Natural killer cell (primary cell): Measurements from ENCODE around the gene MORN1. TPM values are rescaled to one million over a fixed set of nuclear protein-coding genes. Genes with fewer than 3 reads are reported as not detected.

Source experiments
- ATAC-seq, 3 donors: fragments of 150-1000 bp in 2 of 3; fragments of 200-7000 bp in 1 of 3; cut with Tn5 transposase; 1 replicate in 1 of 3; 2 replicates in 2 of 3; pipeline ENCODE4 v1.10.0; 2021; ENCODE audit warnings: mild to moderate bottlenecking in 2 of 3, moderate library complexity in 2 of 3
- DNase-seq, 2 donors: peaks; one replicate each; pipeline versions ENCODE4 v3.0.0 to v3.0.0-alpha.2; 2013 to 2021; ENCODE audit warnings: mixed read lengths in 1 of 2
- H3K27ac ChIP-seq: one replicate; pipeline ENCODE4 v1.5.1; 2013; ENCODE audit warnings: mild to moderate bottlenecking, low read length
- H3K27me3 ChIP-seq: one replicate; pipeline ENCODE4 v1.6.1; 2013; ENCODE audit warnings: low read length; ENCODE audit not compliant: control insufficient read depth, insufficient read depth
- H3K36me3 ChIP-seq: one replicate; pipeline ENCODE4 v1.6.1; 2013; ENCODE audit warnings: low read length; ENCODE audit not compliant: control insufficient read depth, insufficient read depth
- H3K4me1 ChIP-seq: one replicate; pipeline ENCODE4 v1.6.1; 2013; ENCODE audit warnings: low read length; ENCODE audit not compliant: control insufficient read depth, insufficient read depth
- H3K4me3 ChIP-seq: one replicate; pipeline ENCODE4 v1.5.1; 2013; ENCODE audit warnings: low read length
- H3K9me3 ChIP-seq: one replicate; pipeline ENCODE4 v1.6.1; 2013; ENCODE audit warnings: low read length; ENCODE audit not compliant: control insufficient read depth, insufficient read depth
- H3K27ac Mint-ChIP-seq, 2 donors: one replicate each; pipeline ENCODE4 v1.8.0; 2022; ENCODE audit warnings: mild to moderate bottlenecking in 2 of 2, mixed read lengths in 2 of 2, moderate library complexity in 1 of 2
- H3K27me3 Mint-ChIP-seq, 2 donors: one replicate each; pipeline ENCODE4 v1.8.0; 2022; ENCODE audit warnings: low read depth in 2 of 2, mixed read lengths in 2 of 2
- H3K36me3 Mint-ChIP-seq: one replicate; pipeline ENCODE4 v1.8.0; 2022; ENCODE audit warnings: mixed read lengths
- H3K4me1 Mint-ChIP-seq, 2 donors: one replicate each; pipeline ENCODE4 v1.8.0; 2022; ENCODE audit warnings: mixed read lengths in 2 of 2
- H3K4me3 Mint-ChIP-seq: one replicate; pipeline ENCODE4 v1.8.0; 2022; ENCODE audit warnings: mild to moderate bottlenecking, moderate library complexity, mixed read lengths
- H3K9me3 Mint-ChIP-seq, 2 donors: one replicate each; pipeline ENCODE4 v1.8.0; 2022; ENCODE audit warnings: mixed read lengths in 2 of 2
- WGBS: methylation state at CpG from one replicate; pipeline ENCODE4 v1.1.7; 2013; ENCODE audit warnings: missing lambda C conversion rate; ENCODE audit not compliant: insufficient coverage; 5-methylcytosine and 5-hydroxymethylcytosine counted together
- intact Hi-C: fragments of 100-400 bp; cut with micrococcal nuclease; formaldehyde crosslinking; loops from one replicate; pipeline ENCODE4 v1.14.2; 2022
- total RNA-seq, 4 donors: library from RNA; stranded (reverse); fragments of 120-200 nt in 1 of 4; gene quantifications; one replicate each; pipeline versions ENCODE4 v1.2.3 to v1.2.4, GENCODE V29; 2013 to 2022
- TF ChIP-seq, protein P1 (sequence below): fragments of 200-600 bp; IDR thresholded peaks from one replicate; pipeline ENCODE4 v1.8.0; 2022; ENCODE audit warnings: antibody characterized with exemption

Gene MORN1
- total RNA-seq, 3 donors from 2014 or later (not counting 1 experiment from before 2014, with no cell fraction given) = 8.0 to 9.3 (median 8.8) TPM

DNA sequence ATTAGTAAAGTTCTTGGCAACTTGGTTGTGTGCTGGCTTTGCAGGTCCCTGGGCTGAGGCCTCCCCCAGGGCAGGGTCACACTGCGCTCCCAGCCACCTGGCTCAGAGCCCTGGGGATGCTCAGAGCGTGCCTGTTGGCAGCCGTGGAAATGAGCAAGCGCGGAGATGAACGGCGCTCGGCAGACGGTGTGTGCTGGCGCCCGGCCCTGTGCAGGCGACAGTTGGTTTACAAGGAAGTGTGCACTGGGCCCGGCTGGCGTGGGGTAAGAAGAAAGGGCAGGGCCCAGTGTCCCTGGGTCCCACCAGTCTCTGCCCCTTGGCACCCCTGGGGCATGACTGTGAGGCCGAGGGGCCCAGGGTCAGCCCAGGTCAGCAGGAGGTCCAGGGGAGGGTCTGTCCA is 46.7 kb upstream of the MORN1 start:
- Histone ChIP-seq H3K4me1 (peaks cover 4% of the 10 kb centered on the region), H3K9me3 (no peaks in the 10 kb centered on the region), H3K27me3 (peaks cover 4% of the 10 kb centered on the region), H3K4me3 (no peak overlapping the region), H3K27ac (no peak overlapping the region), H3K36me3 (no peaks in the 10 kb centered on the region)
- H3K27ac Mint-ChIP-seq = no peak overlapping the region
- intact Hi-C loops = no loop called here
- H3K9me3 Mint-ChIP-seq = no peaks in the 10 kb centered on the region
- TF ChIP-seq, protein P1, sequence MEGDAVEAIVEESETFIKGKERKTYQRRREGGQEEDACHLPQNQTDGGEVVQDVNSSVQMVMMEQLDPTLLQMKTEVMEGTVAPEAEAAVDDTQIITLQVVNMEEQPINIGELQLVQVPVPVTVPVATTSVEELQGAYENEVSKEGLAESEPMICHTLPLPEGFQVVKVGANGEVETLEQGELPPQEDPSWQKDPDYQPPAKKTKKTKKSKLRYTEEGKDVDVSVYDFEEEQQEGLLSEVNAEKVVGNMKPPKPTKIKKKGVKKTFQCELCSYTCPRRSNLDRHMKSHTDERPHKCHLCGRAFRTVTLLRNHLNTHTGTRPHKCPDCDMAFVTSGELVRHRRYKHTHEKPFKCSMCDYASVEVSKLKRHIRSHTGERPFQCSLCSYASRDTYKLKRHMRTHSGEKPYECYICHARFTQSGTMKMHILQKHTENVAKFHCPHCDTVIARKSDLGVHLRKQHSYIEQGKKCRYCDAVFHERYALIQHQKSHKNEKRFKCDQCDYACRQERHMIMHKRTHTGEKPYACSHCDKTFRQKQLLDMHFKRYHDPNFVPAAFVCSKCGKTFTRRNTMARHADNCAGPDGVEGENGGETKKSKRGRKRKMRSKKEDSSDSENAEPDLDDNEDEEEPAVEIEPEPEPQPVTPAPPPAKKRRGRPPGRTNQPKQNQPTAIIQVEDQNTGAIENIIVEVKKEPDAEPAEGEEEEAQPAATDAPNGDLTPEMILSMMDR = no peak
- no peak for ATAC-seq
- DNase-seq = no peak
- H3K4me1 Mint-ChIP-seq = peaks cover 0 to 13% of the 10 kb centered on the region in 2 donors
- no peaks in the 10 kb centered on the region for H3K36me3 Mint-ChIP-seq
- no peaks in the 10 kb centered on the region for H3K27me3 Mint-ChIP-seq
- H3K4me3 Mint-ChIP-seq = no peak overlapping the region
- WGBS = 78% methylated on average over 15 of the region's 15 CpGs

DNA sequence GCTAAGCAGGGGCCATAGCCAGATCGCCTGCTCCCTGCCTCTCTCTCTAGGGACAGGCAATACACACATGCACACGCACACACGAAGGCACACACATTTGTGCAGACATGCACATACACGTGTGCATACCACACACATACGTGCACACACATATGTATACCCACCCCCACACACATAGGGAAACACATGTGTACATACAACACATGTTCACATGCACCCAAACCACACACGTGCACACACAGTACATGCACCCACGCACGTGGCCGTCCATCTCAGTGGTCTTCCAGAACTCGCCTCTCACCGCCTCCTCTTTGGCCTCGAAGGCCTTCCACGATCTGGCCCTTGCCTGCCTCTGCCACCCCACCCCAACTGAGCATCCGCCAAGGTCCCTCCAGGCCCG is 46.3 kb upstream of the MORN1 start:
- TF ChIP-seq, protein P1 = no peak
- no peak for ATAC-seq
- no peaks in the 10 kb centered on the region for H3K27me3 ChIP-seq
- no peak overlapping the region for H3K27ac ChIP-seq
- Mint-ChIP-seq H3K9me3 (no peaks in the 10 kb centered on the region), H3K27ac (peak overlapping the region in 1 of 2 donors; percentile 39), H3K4me3 (no peak overlapping the region), H3K4me1 (peaks cover 0 to 13% of the 10 kb centered on the region in 2 donors), H3K36me3 (no peaks in the 10 kb centered on the region), H3K27me3 (no peaks in the 10 kb centered on the region)
- no peaks in the 10 kb centered on the region for H3K36me3 ChIP-seq
- H3K9me3 ChIP-seq = no peaks in the 10 kb centered on the region
- H3K4me1 ChIP-seq = no peaks in the 10 kb centered on the region
- 89% methylated on average over 15 of the region's 15 CpGs for WGBS
- intact Hi-C loops = no loop called here
- DNase-seq = no peak
- no peak overlapping the region for H3K4me3 ChIP-seq

DNA sequence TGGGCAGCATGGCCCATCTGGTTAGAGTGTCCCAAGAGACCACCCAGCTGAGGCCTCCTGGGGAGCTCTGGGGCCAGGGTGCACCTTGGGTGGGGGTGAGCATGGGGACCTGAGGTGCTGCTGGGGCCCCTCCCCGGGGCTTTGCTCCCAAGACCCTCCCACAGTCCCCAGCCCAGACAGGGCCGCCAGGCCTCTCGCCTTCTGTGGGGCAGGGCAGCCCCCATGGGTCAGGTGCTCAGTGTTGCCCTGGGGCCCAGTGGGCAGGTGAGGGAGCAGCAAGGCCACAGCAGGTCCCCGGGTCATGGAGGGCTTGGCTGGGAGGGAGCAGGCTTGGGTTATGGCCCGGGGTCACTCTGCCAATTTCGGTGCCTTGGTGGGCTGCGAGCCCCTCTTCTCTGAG is 45.5 kb upstream of the MORN1 start:
- TF ChIP-seq, protein P1 = no peak
- DNase-seq = no peak
- WGBS = 91% methylated on average over 7 of the region's 7 CpGs
- Histone ChIP-seq H3K27ac (no peak overlapping the region), H3K9me3 (no peaks in the 10 kb centered on the region), H3K36me3 (no peaks in the 10 kb centered on the region), H3K27me3 (no peaks in the 10 kb centered on the region), H3K4me3 (no peak overlapping the region), H3K4me1 (no peaks in the 10 kb centered on the region)
- Mint-ChIP-seq H3K9me3 (no peaks in the 10 kb centered on the region), H3K27ac (no peak overlapping the region), H3K4me1 (peaks cover 0 to 13% of the 10 kb centered on the region in 2 donors), H3K27me3 (no peaks in the 10 kb centered on the region), H3K36me3 (no peaks in the 10 kb centered on the region), H3K4me3 (no peak overlapping the region)
- ATAC-seq = no peak
- intact Hi-C loops = no loop called here

GRCh38 chr1:2435746-2436355 is 44.5 kb upstream of the MORN1 start:
- no peak overlapping the region for H3K27ac Mint-ChIP-seq
- Histone ChIP-seq H3K4me1 (no peaks in the 10 kb centered on the region), H3K9me3 (no peaks in the 10 kb centered on the region), H3K4me3 (no peak overlapping the region), H3K27me3 (no peaks in the 10 kb centered on the region), H3K36me3 (no peaks in the 10 kb centered on the region), H3K27ac (no peak overlapping the region)
- no peaks in the 10 kb centered on the region for H3K9me3 Mint-ChIP-seq
- no peak for DNase-seq
- intact Hi-C loops = no loop called here
- H3K36me3 Mint-ChIP-seq = no peaks in the 10 kb centered on the region
- no peaks in the 10 kb centered on the region for H3K27me3 Mint-ChIP-seq
- peaks cover 0 to 13% of the 10 kb centered on the region in 2 donors for H3K4me1 Mint-ChIP-seq
- ATAC-seq = no peak
- TF ChIP-seq, protein P1 = no peak
- WGBS = 89% methylated on average over 2 of the region's 2 CpGs
- no peak overlapping the region for H3K4me3 Mint-ChIP-seq
